CD4-positive, alpha-beta T cell (primary cell): ENCODE results near the gene ADGRD1. TPM values are rescaled to one million over a fixed set of nuclear protein-coding genes. Genes with fewer than 3 reads are reported as not detected.
A peak's percentile ranks its signal among the peaks of the same experiment; 100 is the strongest.
"Not testable (repeated sequence)": the region's sequence is repeated elsewhere in the genome, so short reads cannot be mapped to it uniquely, and the experiment has no call there.

Experiments
- ATAC-seq: fragments of 200-7000 bp; cut with Tn5 transposase; one replicate; pipeline ENCODE4 v1.10.0; 2022; ENCODE audit warnings: mild to moderate bottlenecking; ENCODE audit not compliant: poor library complexity
- CTCF ChIA-PET: fragments of 350-600 bp; sonication (Branson Sonifier 250); formaldehyde crosslinking; loops from one replicate; lab custom pipeline; 2021; ENCODE audit warnings: antibody characterized with exemption, inconsistent platforms; lab: Charles Lee
- POLR2A ChIA-PET: fragments of 350-600 bp; sonication (Branson Sonifier 250); formaldehyde crosslinking; loops from one replicate; lab custom pipeline; 2021; ENCODE audit warnings: antibody characterized with exemption, inconsistent platforms; lab: Charles Lee
- DNase-seq, 14 experiments: peaks; one replicate each; pipeline ENCODE4 v3.0.0-alpha.2; 2013 to 2020; ENCODE audit warnings: mixed read lengths in 2 of 14
- H3K27ac ChIP-seq, 2 donors: one replicate each; pipeline versions ENCODE4 v1.5.1 to v1.7.0; 2013; ENCODE audit warnings: low read length in 2 of 2, low read depth in 1 of 2, mild to moderate bottlenecking in 1 of 2
- H3K27me3 ChIP-seq, 2 experiments: 1 replicate in 1 of 2; 2 replicates in 1 of 2; pipeline versions ENCODE4 v1.6.1 to v1.7.0; 2013; ENCODE audit warnings: low read length in 2 of 2, control low read depth in 1 of 2, mild to moderate bottlenecking in 1 of 2, moderate library complexity in 1 of 2; ENCODE audit not compliant: insufficient read depth in 2 of 2, control insufficient read depth in 1 of 2
- H3K36me3 ChIP-seq: one replicate; pipeline ENCODE4 v1.6.1; 2013; ENCODE audit warnings: low read length, control low read depth; ENCODE audit not compliant: insufficient read depth
- H3K4me1 ChIP-seq: one replicate; pipeline ENCODE4 v1.6.1; 2013; ENCODE audit warnings: low read length, control low read depth; ENCODE audit not compliant: insufficient read depth
- H3K4me3 ChIP-seq: one replicate; pipeline ENCODE4 v1.5.1; 2013; ENCODE audit warnings: mild to moderate bottlenecking, low read length, moderate library complexity
- H3K9me3 ChIP-seq, 2 experiments: 1 replicate in 1 of 2; 2 replicates in 1 of 2; pipeline versions ENCODE4 v1.6.1 to v1.7.0; 2013; ENCODE audit warnings: low read length in 2 of 2, mild to moderate bottlenecking in 2 of 2, control low read depth in 1 of 2, moderate library complexity in 1 of 2; ENCODE audit not compliant: control insufficient read depth in 1 of 2, insufficient read depth in 1 of 2
- H3K27ac Mint-ChIP-seq: one replicate; pipeline ENCODE4 v1.8.0; 2020; ENCODE audit warnings: mixed read lengths
- H3K27me3 Mint-ChIP-seq: one replicate; pipeline ENCODE4 v1.8.0; 2021; ENCODE audit warnings: mixed read lengths
- H3K36me3 Mint-ChIP-seq: one replicate; pipeline ENCODE4 v1.8.0; 2021; ENCODE audit warnings: low read depth, mixed read lengths
- H3K4me1 Mint-ChIP-seq: one replicate; pipeline ENCODE4 v1.8.0; 2021; ENCODE audit warnings: low read depth, mixed read lengths
- H3K4me3 Mint-ChIP-seq: one replicate; pipeline ENCODE4 v1.8.0; 2020; ENCODE audit warnings: mild to moderate bottlenecking, mixed read lengths
- H3K9me3 Mint-ChIP-seq: one replicate; pipeline ENCODE4 v1.8.0; 2020; ENCODE audit warnings: mixed read lengths
- intact Hi-C, 2 experiments: fragments of 100-400 bp; cut with DNase I in 1 of 2; cut with micrococcal nuclease in 1 of 2; formaldehyde crosslinking; loops; one replicate each; pipeline versions ENCODE4 v1.15.1 to v1.9.0; 2023 to 2025; cut with DNase I, micrococcal nuclease
- total RNA-seq, 174 experiments: library from RNA in 2 of 174; stranded (reverse) in 2 of 174; gene quantifications; one replicate each; pipeline ENCODE4 v1.2.3 and lab custom pipeline; 2021 to 2026
- TF ChIP-seq, protein P1 (sequence below): fragments of 200-600 bp; IDR thresholded peaks from one replicate; pipeline ENCODE4 v1.8.0; 2022; ENCODE audit warnings: antibody characterized with exemption, mild to moderate bottlenecking

Gene ADGRD1
- total RNA-seq, 2 experiments from 2014 or later, result 0.22 TPM; not detected in 1

DNA sequence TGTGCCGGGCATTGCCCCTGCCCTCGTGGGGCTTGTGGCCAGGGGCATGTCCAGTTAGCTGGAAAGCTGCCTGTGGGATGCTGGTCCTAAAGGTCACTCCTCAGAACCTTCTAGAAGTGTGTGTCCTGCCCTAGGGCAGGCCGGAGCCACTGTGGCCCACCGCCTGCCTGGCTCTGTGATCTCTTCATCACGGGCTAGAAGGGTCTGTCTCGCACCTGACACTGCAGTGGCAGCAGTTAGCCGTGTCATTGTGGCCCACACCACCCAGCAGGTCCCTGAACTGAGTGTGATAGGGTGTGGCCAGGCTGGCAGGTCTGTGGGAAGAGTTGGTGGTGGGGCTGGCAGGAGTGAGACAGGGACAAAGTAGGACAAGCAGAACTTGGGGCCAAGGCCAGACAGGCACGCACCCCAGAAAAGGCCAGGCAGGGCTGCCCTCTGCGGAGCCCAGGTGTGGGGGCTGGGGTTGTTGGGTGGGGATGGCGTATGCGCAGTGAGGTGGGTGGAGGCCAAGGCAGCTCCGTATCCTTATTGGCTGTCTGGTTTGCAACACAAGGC, 41.2 kb downstream of the ADGRD1 start:
- Histone ChIP-seq H3K27me3 (peaks cover 0 to 2% of the 10 kb centered on the region in 2 experiments), H3K27ac (no peak overlapping the region), H3K9me3 (peaks cover 0 to 14% of the 10 kb centered on the region in 2 experiments), H3K36me3 (no peaks in the 10 kb centered on the region), H3K4me1 (no peaks in the 10 kb centered on the region), H3K4me3 (no peak overlapping the region)
- ATAC-seq (no peak), DNase-seq (peak in 1 of 14 experiments; percentile 26)
- Mint-ChIP-seq H3K36me3 (no peaks in the 10 kb centered on the region), H3K27me3 (peaks cover 30% of the 10 kb centered on the region), H3K4me3 (no peak overlapping the region), H3K9me3 (no peaks in the 10 kb centered on the region), H3K27ac (no peak overlapping the region), H3K4me1 (no peaks in the 10 kb centered on the region)
- TF ChIP-seq, protein P1, sequence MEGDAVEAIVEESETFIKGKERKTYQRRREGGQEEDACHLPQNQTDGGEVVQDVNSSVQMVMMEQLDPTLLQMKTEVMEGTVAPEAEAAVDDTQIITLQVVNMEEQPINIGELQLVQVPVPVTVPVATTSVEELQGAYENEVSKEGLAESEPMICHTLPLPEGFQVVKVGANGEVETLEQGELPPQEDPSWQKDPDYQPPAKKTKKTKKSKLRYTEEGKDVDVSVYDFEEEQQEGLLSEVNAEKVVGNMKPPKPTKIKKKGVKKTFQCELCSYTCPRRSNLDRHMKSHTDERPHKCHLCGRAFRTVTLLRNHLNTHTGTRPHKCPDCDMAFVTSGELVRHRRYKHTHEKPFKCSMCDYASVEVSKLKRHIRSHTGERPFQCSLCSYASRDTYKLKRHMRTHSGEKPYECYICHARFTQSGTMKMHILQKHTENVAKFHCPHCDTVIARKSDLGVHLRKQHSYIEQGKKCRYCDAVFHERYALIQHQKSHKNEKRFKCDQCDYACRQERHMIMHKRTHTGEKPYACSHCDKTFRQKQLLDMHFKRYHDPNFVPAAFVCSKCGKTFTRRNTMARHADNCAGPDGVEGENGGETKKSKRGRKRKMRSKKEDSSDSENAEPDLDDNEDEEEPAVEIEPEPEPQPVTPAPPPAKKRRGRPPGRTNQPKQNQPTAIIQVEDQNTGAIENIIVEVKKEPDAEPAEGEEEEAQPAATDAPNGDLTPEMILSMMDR, result no peak
- CTCF ChIA-PET, result no interaction called here
- intact Hi-C loops, result no loop called here
- POLR2A ChIA-PET, result no interaction called here

DNA sequence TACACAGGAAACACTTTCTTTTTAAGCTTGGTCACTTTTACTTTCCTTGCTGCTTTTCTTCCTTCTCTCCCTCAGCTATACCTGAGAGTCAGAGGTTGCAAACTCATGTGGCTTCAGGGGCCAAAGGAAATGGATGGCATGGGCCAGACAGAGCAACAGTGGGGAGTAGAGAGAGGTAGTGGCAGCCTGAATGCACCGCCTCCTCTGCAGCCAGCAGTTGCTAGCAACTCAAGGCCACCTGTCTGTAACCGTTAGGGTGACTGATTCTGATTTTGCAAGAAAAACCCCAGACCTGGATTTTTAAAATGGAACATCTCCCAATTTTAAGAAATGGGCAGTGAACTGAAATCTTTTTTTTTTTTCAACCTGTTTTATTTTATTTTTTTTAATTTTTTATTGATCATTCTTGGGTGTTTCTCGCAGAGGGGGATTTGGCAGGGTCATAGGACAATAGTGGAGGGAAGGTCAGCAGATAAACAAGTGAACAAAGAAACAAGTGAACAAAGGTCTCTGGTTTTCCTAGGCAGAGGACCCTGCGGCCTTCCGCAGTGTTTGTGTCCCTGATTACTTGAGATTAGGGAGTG, 41.8 kb downstream of the ADGRD1 start:
- POLR2A ChIA-PET, H3K4me1 ChIP-seq, H3K36me3 Mint-ChIP-seq, H3K27ac ChIP-seq, H3K27ac Mint-ChIP-seq, H3K4me3 Mint-ChIP-seq, H3K4me1 Mint-ChIP-seq, ATAC-seq, DNase-seq, H3K9me3 Mint-ChIP-seq, H3K4me3 ChIP-seq, H3K27me3 ChIP-seq, intact Hi-C loops, CTCF ChIA-PET, H3K36me3 ChIP-seq: not testable (repeated sequence)
- H3K27me3 Mint-ChIP-seq, result peaks cover 28% of the 10 kb centered on the region
- H3K9me3 ChIP-seq, result peaks cover 0 to 14% of the 10 kb centered on the region in 2 experiments

GRCh38 chr12:130998136-130998535, 44.4 kb downstream of the ADGRD1 start:
- intact Hi-C loops, result no loop called here

More at GRCh38 chr12:130998136-130998535, 44.4 kb downstream of the ADGRD1 start:
- no peak overlapping the region for H3K27ac ChIP-seq
- Mint-ChIP-seq H3K4me1 (no peaks in the 10 kb centered on the region), H3K4me3 (no peak overlapping the region), H3K27me3 (peaks cover 6% of the 10 kb centered on the region), H3K9me3 (no peaks in the 10 kb centered on the region), H3K36me3 (no peaks in the 10 kb centered on the region), H3K27ac (no peak overlapping the region)
- ATAC-seq, result no peak
- TF ChIP-seq, protein P1, result no peak
- H3K4me3 ChIP-seq, result no peak overlapping the region
- ChIA-PET POLR2A (no interaction called here), CTCF (no interaction called here)
- DNase-seq, result no peak
- no peaks in the 10 kb centered on the region for H3K4me1 ChIP-seq
- H3K36me3 ChIP-seq, result no peaks in the 10 kb centered on the region
- peaks cover 0 to 14% of the 10 kb centered on the region in 2 experiments for H3K9me3 ChIP-seq
- H3K27me3 ChIP-seq, result peaks cover 0 to 2% of the 10 kb centered on the region in 2 experiments
